ENCODE results near the gene OGN. TPM values are rescaled to one million over a fixed set of nuclear protein-coding genes. Genes with fewer than 3 reads are reported as not detected.

The OGN gene
- total and polyA plus RNA-seq, 2 of the 4 experiments (the other 2 are of a cell fraction) = under 0.01 to 0.10 TPM

- H3K4ac ChIP-seq (ENCODE audit: low read depth, low read length) = no peak overlapping the region
- no peaks in the 10 kb centered on the region for H3K36me3 ChIP-seq (ENCODE audit: control insufficient read depth, insufficient read depth, low read length)
- no peaks in the 10 kb centered on the region for H3K4me1 ChIP-seq (ENCODE audit: control insufficient read depth, insufficient read depth, low read length)
- H2AFZ ChIP-seq (replicated peaks; ENCODE audit: low read length, poor library complexity) = no peak overlapping the region
- TF ChIP-seq MAZ (IDR thresholded peaks at IDR 0.05; ENCODE audit: borderline replicate concordance, low read depth, low read length) (no peak), CTCF (conservative IDR thresholded peaks at IDR 0.05; ENCODE audit: low read depth, low read length) (no peak), FOS (IDR thresholded peaks at IDR 0.05; ENCODE audit: low read depth, low read length) (no peak), CHD1 (IDR thresholded peaks at IDR 0.05; ENCODE audit: low read depth, low read length) (no peak), NFE2L2 (IDR thresholded peaks at IDR 0.05; ENCODE audit: low read depth, low read length) (no peak), MXI1 (IDR thresholded peaks at IDR 0.05; ENCODE audit: borderline replicate concordance, low read depth, low read length) (no peak), USF2 (IDR thresholded peaks at IDR 0.05; ENCODE audit: low read depth, low read length) (no peak), MAFK (IDR thresholded peaks at IDR 0.05; ENCODE audit: low read depth, low read length) (no peak), RCOR1 (IDR thresholded peaks at IDR 0.05; ENCODE audit: insufficient replicate concordance, low read length) (no peak), SMC3 (IDR thresholded peaks at IDR 0.05; ENCODE audit: low read depth, low read length) (no peak), BHLHE40 (IDR thresholded peaks at IDR 0.05; ENCODE audit: low read depth, low read length) (no peak)
- no peaks in the 10 kb centered on the region for H3K9me1 ChIP-seq (ENCODE audit: insufficient read depth, low read length)
- no peak overlapping the region for H3K9ac ChIP-seq (ENCODE audit: low read depth, low read length)
- dilution Hi-C loops (cut with HindIII; ENCODE audit: low sequenced_read_pairs, unreplicated experiment) (no loop called here), in situ Hi-C loops (cut with MboI; ENCODE audit: low sequenced_read_pairs) (no loop called here), intact Hi-C loops (cut with micrococcal nuclease) (no loop called here)
- no peak overlapping the region for H2BK20ac ChIP-seq (ENCODE audit: low read depth, low read length)
- H2BK15ac ChIP-seq (ENCODE audit: low read depth, low read length) = no peak overlapping the region
- no peak overlapping the region for H3K4me3 ChIP-seq (ENCODE audit: insufficient read depth, low read depth, low read length)
- no peak overlapping the region for H4K8ac ChIP-seq (ENCODE audit: low read depth in 2 of 2, low read length in 2 of 2)
- BruUV-seq (replicated peaks) = no TSS peak
- no peak overlapping the region for H4K91ac ChIP-seq (ENCODE audit: insufficient read depth, low read depth, low read length)
- no peak overlapping the region for H2AK5ac ChIP-seq (ENCODE audit: low read depth, low read length)
- POLR2A ChIA-PET (ENCODE audit: unreplicated experiment) = no interaction called here
- no peaks in the 10 kb centered on the region for H4K20me1 ChIP-seq (ENCODE audit: insufficient read depth, low read length)
- no peaks in the 10 kb centered on the region for H3K79me1 ChIP-seq (ENCODE audit: low read depth in 1 of 2, low read length in 2 of 2)
- H3K4me2 ChIP-seq (ENCODE audit: low read depth, low read length) = no peak overlapping the region
- H3K18ac ChIP-seq (ENCODE audit: low read depth, low read length) = no peak overlapping the region
- no peaks in the 10 kb centered on the region; the same call in 1 of the 2 replicates for H3K27me3 ChIP-seq (ENCODE audit: control insufficient read depth, insufficient read depth, low read length)
- no peak overlapping the region for H3K27ac ChIP-seq (ENCODE audit: insufficient read depth, low read length)
- no peak overlapping the region for H2BK5ac ChIP-seq (ENCODE audit: low read depth, low read length, poor library complexity, severe bottlenecking)
- H2AK9ac ChIP-seq (replicated peaks; ENCODE audit: low read depth, low read length, poor library complexity) = no peak overlapping the region
- H3K14ac ChIP-seq (replicated peaks; ENCODE audit: low read depth, low read length) = no peak overlapping the region
- DNase-seq = no peak
- no peaks in the 10 kb centered on the region for H3K9me3 ChIP-seq (ENCODE audit: control insufficient read depth, insufficient read depth, low read length)
- ATAC-seq (ENCODE audit: low read depth) = no peak
- H2BK120ac ChIP-seq (ENCODE audit: low read depth, low read length) = no peak overlapping the region
- CTCF ChIA-PET = no interaction called here
- no peak overlapping the region for H4K5ac ChIP-seq (ENCODE audit: low read depth, low read length)
- no peak overlapping the region for H3K56ac ChIP-seq (ENCODE audit: extremely low read depth, insufficient read depth, low read length)
- no peak overlapping the region for H3K23ac ChIP-seq (ENCODE audit: low read depth, low read length)
Measured at GRCh38 chr9:92446536-92446935, 42.2 kb upstream of the OGN start.
